Esophagus muscularis mucosa (tissue), 4 donors: Measurements from ENCODE around the gene RAD51B. TPM values are rescaled to one million over a fixed set of nuclear protein-coding genes. Genes with fewer than 3 reads are reported as not detected.

Experiments
- DNase-seq: peaks from one replicate; pipeline ENCODE4 v3.0.0-alpha.2; 2017; ENCODE audit errors: extremely low spot score
- H3K27ac ChIP-seq, 4 donors: fragments of 200-600 bp; sonication (generic); replicated peaks in 1 of 4; 1 replicate in 3 of 4; 2 replicates in 1 of 4; pipeline ENCODE4 v1.5.1; 2016 to 2019; ENCODE audit warnings: mild to moderate bottlenecking in 1 of 4
- H3K27me3 ChIP-seq, 4 donors: fragments of 200-600 bp; sonication (generic); one replicate each; pipeline versions ENCODE4 v1.5.1 to v1.6.0; 2016 to 2019
- H3K36me3 ChIP-seq, 4 donors: fragments of 200-600 bp; sonication (generic); one replicate each; pipeline ENCODE4 v1.5.1; 2016 to 2019
- H3K4me1 ChIP-seq, 4 donors: fragments of 200-600 bp; sonication (generic); one replicate each; pipeline ENCODE4 v1.5.1; 2016 to 2019
- H3K4me3 ChIP-seq, 4 donors: fragments of 200-600 bp; sonication (generic); 1 replicate in 2 of 4; 2 replicates in 2 of 4; pipeline ENCODE4 v1.5.1; 2016 to 2019; ENCODE audit warnings: mild to moderate bottlenecking in 4 of 4, moderate library complexity in 1 of 4
- H3K9me3 ChIP-seq, 4 donors: fragments of 200-600 bp; sonication (generic); 1 replicate in 3 of 4; 2 replicates in 1 of 4; pipeline ENCODE4 v1.5.1; 2016 to 2019
- CTCF ChIP-seq, 3 experiments: fragments of 200-600 bp in 2 of 3; fragments of 450-650 bp in 1 of 3; sonication (generic) in 2 of 3; IDR thresholded peaks; one replicate each; pipeline ENCODE4 v1.5.1; 2017 to 2019; ENCODE audit warnings: antibody characterized with exemption in 3 of 3, mild to moderate bottlenecking in 2 of 3, moderate library complexity in 1 of 3
- EP300 ChIP-seq: sonication (generic); formaldehyde crosslinking; IDR thresholded peaks from one replicate; pipeline ENCODE4 v1.6.1; 2017; ENCODE audit warnings: antibody characterized with exemption
- POLR2A ChIP-seq: fragments of 450-650 bp; IDR thresholded peaks from one replicate; pipeline ENCODE4 v1.6.1; 2017; ENCODE audit warnings: antibody characterized with exemption, moderate library complexity, mild to moderate bottlenecking, low read depth
- POLR2AphosphoS5 ChIP-seq, 2 donors: sonication (generic); formaldehyde crosslinking; IDR thresholded peaks; one replicate each; pipeline ENCODE4 v1.6.1; 2017; ENCODE audit warnings: antibody characterized with exemption in 2 of 2
- WGBS: methylation state at CpG from one replicate; pipeline ENCODE4 v1.1.5; 2018; 5-methylcytosine and 5-hydroxymethylcytosine counted together
- intact Hi-C: fragments of 100-400 bp; cut with DNase I; formaldehyde crosslinking; loops from one replicate; pipeline ENCODE4 v1.15.1; 2023
- total RNA-seq, 4 donors: library from RNA; depleted of rRNA; stranded (reverse); fragments of >200 nt; gene quantifications; one replicate each; pipeline versions ENCODE4 v1.1.0 to v1.2.1, GENCODE V29; 2016

RAD51B gene
- total RNA-seq, 4 donors from 2014 or later: 2.8 to 11.1 (median 5.1) TPM

- H3K4me1 ChIP-seq: peaks cover 18 to 32% (median 28%) of the 10 kb centered on the region in 4 donors
- no peak for DNase-seq
- H3K4me3 ChIP-seq: no peak overlapping the region
- no peak for TF ChIP-seq CTCF (IDR thresholded peaks at IDR 0.05)
- TF ChIP-seq POLR2AphosphoS5 (IDR thresholded peaks at IDR 0.05): no peak
- no peak for TF ChIP-seq POLR2A
- no peak for TF ChIP-seq EP300
- peaks cover 0 to 3% (median 0%) of the 10 kb centered on the region in 4 donors for H3K9me3 ChIP-seq
- H3K27ac ChIP-seq: no peak overlapping the region
- intact Hi-C loops: no loop called here
- H3K36me3 ChIP-seq: no peaks in the 10 kb centered on the region
- no peaks in the 10 kb centered on the region for H3K27me3 ChIP-seq
- WGBS: 96% methylated on average over 7 of the region's 7 CpGs
Observed at GRCh38 chr14:68739701-68740100, 920.1 kb downstream of the RAD51B start.

- Histone ChIP-seq H3K9me3 (peaks cover 0 to 3% (median 0%) of the 10 kb centered on the region in 4 donors), H3K27me3 (no peaks in the 10 kb centered on the region), H3K36me3 (no peaks in the 10 kb centered on the region), H3K27ac (no peak overlapping the region), H3K4me1 (peaks cover 9 to 20% (median 16%) of the 10 kb centered on the region in 4 donors), H3K4me3 (no peak overlapping the region)
- DNase-seq: no peak
- intact Hi-C loops: no loop called here
- WGBS: 98% methylated on average over 4 of the region's 4 CpGs
- TF ChIP-seq CTCF (IDR thresholded peaks at IDR 0.05): no peak
- no peak for TF ChIP-seq POLR2A
- TF ChIP-seq EP300: no peak
Observed at GRCh38 chr14:68740788-68741476, 921.4 kb downstream of the RAD51B start.

- no peak for DNase-seq
- intact Hi-C loops: no loop called here
- Histone ChIP-seq H3K27ac (no peak overlapping the region), H3K27me3 (no peaks in the 10 kb centered on the region), H3K36me3 (no peaks in the 10 kb centered on the region), H3K4me3 (no peak overlapping the region), H3K4me1 (peaks cover 4 to 15% (median 11%) of the 10 kb centered on the region in 4 donors), H3K9me3 (peaks cover 0 to 3% (median 0%) of the 10 kb centered on the region in 4 donors)
- TF ChIP-seq CTCF (IDR thresholded peaks at IDR 0.05): no peak
- no peak for TF ChIP-seq POLR2AphosphoS5 (IDR thresholded peaks at IDR 0.05)
- TF ChIP-seq EP300: no peak
- no peak for TF ChIP-seq POLR2A
Observed at GRCh38 chr14:68741477-68741791, 921.9 kb downstream of the RAD51B start.

- Histone ChIP-seq H3K27ac (no peak overlapping the region), H3K9me3 (peaks cover 0 to 3% (median 0%) of the 10 kb centered on the region in 4 donors), H3K4me3 (no peak overlapping the region), H3K4me1 (peaks cover 0 to 10% (median 6%) of the 10 kb centered on the region in 4 donors), H3K36me3 (no peaks in the 10 kb centered on the region), H3K27me3 (no peaks in the 10 kb centered on the region)
- DNase-seq: no peak
- 87% methylated on average over 5 of the region's 6 CpGs for WGBS
- TF ChIP-seq CTCF (IDR thresholded peaks at IDR 0.05) (no peak), EP300 (no peak), POLR2A (no peak), POLR2AphosphoS5 (IDR thresholded peaks at IDR 0.05) (no peak)
- intact Hi-C loops: no loop called here
Observed at GRCh38 chr14:68741839-68742470, 922.4 kb downstream of the RAD51B start.
